Keratinocyte (primary cell): Measurements from ENCODE around the gene CCDC85B.

Experiments used
- CTCF ChIP-seq, 3 experiments: IDR thresholded peaks in 1 of 3; conservative IDR thresholded peaks in 1 of 3; optimal IDR thresholded peaks in 1 of 3; 2 replicates in 2 of 3; 3 replicates in 1 of 3; pipeline versions ENCODE3 to v1.5.1; 2011; ENCODE audit warnings: low read length in 3 of 3, mild to moderate bottlenecking in 3 of 3, moderate library complexity in 2 of 3, control low read depth in 1 of 3, inconsistent platforms in 1 of 3; ENCODE audit not compliant: insufficient read depth in 2 of 3; ENCODE audit errors: extremely low read depth in 1 of 3
- EZH2 ChIP-seq: IDR thresholded peaks from one replicate; pipeline ENCODE4 v1.6.1; 2012; ENCODE audit warnings: inconsistent platforms, mild to moderate bottlenecking, low read length, moderate library complexity

- TF ChIP-seq CTCF (optimal IDR thresholded peaks at IDR 0.05 in 1 of 3, IDR thresholded peaks at IDR 0.05 in 1 of 3, conservative IDR thresholded peaks at IDR 0.05 in 1 of 3; ENCODE audit: extremely low read depth in 1 of 3, insufficient read depth in 2 of 3, low read length in 3 of 3) (no peak), EZH2 (no peak)
Observed at GRCh38 chr11:65869643-65870306, 20.7 kb upstream of the CCDC85B start.
